Fibroblast of villous mesenchyme (primary cell): ENCODE data around the gene PPP1R14C. TPM values are rescaled to one million over a fixed set of nuclear protein-coding genes. Genes with fewer than 3 reads are reported as not detected.

Experiments used
- DNase-seq: peaks from one replicate; pipeline ENCODE4 v3.0.0-alpha.2; 2010; ENCODE audit warnings: low read depth
- H3K4me3 ChIP-seq: 2 replicates; pipeline ENCODE4 v1.5.1; 2011; ENCODE audit warnings: low read depth, mild to moderate bottlenecking, low read length
- total RNA-seq: library from RNA; depleted of rRNA; stranded (reverse); fragments of >200 nt; gene quantifications from 2 replicates; pipeline ENCODE4 v1.2.3, GENCODE V29; 2012
- TF ChIP-seq, protein P1 (sequence below): IDR thresholded peaks from 2 replicates; pipeline ENCODE4 v1.5.1; 2012; ENCODE audit warnings: low read depth, mild to moderate bottlenecking, low read length; ENCODE audit not compliant: insufficient read depth

Gene PPP1R14C
- total RNA-seq, 1 donor, result not detected

GRCh38 chr6:150247803-150248202 is 105.0 kb downstream of the PPP1R14C start:
- H3K4me3 ChIP-seq, result no peak overlapping the region
- TF ChIP-seq, protein P1, sequence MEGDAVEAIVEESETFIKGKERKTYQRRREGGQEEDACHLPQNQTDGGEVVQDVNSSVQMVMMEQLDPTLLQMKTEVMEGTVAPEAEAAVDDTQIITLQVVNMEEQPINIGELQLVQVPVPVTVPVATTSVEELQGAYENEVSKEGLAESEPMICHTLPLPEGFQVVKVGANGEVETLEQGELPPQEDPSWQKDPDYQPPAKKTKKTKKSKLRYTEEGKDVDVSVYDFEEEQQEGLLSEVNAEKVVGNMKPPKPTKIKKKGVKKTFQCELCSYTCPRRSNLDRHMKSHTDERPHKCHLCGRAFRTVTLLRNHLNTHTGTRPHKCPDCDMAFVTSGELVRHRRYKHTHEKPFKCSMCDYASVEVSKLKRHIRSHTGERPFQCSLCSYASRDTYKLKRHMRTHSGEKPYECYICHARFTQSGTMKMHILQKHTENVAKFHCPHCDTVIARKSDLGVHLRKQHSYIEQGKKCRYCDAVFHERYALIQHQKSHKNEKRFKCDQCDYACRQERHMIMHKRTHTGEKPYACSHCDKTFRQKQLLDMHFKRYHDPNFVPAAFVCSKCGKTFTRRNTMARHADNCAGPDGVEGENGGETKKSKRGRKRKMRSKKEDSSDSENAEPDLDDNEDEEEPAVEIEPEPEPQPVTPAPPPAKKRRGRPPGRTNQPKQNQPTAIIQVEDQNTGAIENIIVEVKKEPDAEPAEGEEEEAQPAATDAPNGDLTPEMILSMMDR, result no peak
- DNase-seq, result no peak

- H3K4me3 ChIP-seq, result no peak overlapping the region
- no peak for DNase-seq
- TF ChIP-seq, protein P1, result no peak
These were observed 105.5 kb downstream of the PPP1R14C start for GRCh38 chr6:150248300-150248699.

GRCh38 chr6:150249261-150249660 is 106.4 kb downstream of the PPP1R14C start:
- DNase-seq, result peak; percentile 8
- TF ChIP-seq, protein P1, result no peak
- H3K4me3 ChIP-seq, result no peak overlapping the region

DNA sequence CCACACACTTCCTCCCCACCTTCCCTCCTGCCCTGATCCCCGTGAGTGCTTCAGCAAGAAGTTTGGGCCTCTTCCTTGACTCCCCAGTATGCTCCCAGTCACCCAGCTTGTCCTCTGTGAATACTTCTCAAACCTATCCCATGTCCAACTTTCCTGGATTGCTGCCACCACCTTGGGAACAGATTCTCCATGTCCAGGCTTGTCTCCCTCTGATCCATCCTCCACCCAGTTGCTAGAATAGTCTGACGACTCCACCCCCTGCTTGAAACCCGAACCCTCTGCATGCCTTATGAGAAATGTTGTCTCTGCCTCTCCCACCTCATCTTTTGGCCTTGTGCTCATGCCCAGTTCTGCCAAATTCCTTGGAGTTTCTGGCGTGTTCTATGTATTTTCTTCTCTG is 108.0 kb downstream of the PPP1R14C start:
- no peak overlapping the region for H3K4me3 ChIP-seq
- DNase-seq, result peak; percentile 33
- TF ChIP-seq, protein P1, result no peak

GRCh38 chr6:150251566-150252186 is 108.8 kb downstream of the PPP1R14C start:
- no peak overlapping the region for H3K4me3 ChIP-seq
- no peak for DNase-seq
- TF ChIP-seq, protein P1, result no peak

DNA sequence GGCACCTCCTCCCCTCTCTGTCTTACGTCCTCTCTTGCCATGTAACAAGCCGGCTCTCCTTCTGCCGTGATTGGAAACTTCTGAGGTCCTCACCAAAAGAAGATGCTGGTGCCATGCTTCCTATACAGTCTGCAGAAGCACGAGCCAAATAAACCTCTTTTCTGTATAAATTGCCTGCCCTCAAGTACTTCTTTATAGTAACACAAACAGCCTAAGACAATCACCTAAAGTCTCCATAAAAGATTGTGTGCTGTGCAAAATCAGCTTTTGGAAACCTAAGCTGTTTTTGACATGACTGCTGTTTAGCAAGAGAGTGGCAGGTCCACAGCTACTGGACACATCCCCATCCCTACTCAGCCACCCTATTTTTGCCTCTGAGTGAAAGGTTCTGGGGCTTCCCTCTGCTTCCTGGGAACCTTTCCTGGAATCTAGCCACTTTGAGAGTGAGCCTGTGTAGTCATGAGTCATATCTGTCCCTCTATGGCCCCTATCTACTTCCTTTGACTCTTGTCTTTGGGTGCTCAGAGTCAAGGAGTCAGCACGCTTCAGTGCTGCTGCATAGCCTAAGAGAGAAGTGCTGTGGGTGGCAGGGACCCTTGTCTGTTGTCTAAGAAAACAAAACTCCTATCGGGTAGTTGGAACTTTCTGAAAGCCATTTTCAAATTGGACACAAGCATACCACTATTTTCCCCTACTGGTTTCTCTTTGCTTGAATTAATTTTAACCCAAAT is 110.0 kb downstream of the PPP1R14C start:
- no peak for DNase-seq
- TF ChIP-seq, protein P1, result no peak

GRCh38 chr6:150253489-150253888 is 110.6 kb downstream of the PPP1R14C start:
- TF ChIP-seq, protein P1, result no peak
- no peak overlapping the region for H3K4me3 ChIP-seq
- DNase-seq, result no peak

More for the DNA sequence above, 110.0 kb downstream of the PPP1R14C start:
- H3K4me3 ChIP-seq, result no peak overlapping the region
